Osteocyte (in vitro differentiated cells): ENCODE measurements around the gene C1QTNF9. TPM values are rescaled to one million over a fixed set of nuclear protein-coding genes. Genes with fewer than 3 reads are reported as not detected.
"Not testable (repeated sequence)": the region's sequence is repeated elsewhere in the genome, so short reads cannot be mapped to it uniquely, and the experiment has no call there.

Source experiments
- DNase-seq: peaks from one replicate; pipeline ENCODE4 v3.0.0; 2021; ENCODE audit warnings: mixed read lengths; ENCODE audit not compliant: unreplicated experiment; ENCODE audit errors: extremely low spot score
- H3K27ac Mint-ChIP-seq: one replicate; pipeline ENCODE4 v1.8.0; 2021; ENCODE audit warnings: mild to moderate bottlenecking, mixed read lengths; ENCODE audit not compliant: unreplicated experiment
- H3K27me3 Mint-ChIP-seq: one replicate; pipeline ENCODE4 v1.8.0; 2021; ENCODE audit warnings: mixed read lengths; ENCODE audit not compliant: unreplicated experiment
- H3K36me3 Mint-ChIP-seq: one replicate; pipeline ENCODE4 v1.8.0; 2021; ENCODE audit warnings: mixed read lengths; ENCODE audit not compliant: unreplicated experiment
- H3K4me1 Mint-ChIP-seq: one replicate; pipeline ENCODE4 v1.8.0; 2021; ENCODE audit warnings: mixed read lengths; ENCODE audit not compliant: unreplicated experiment
- H3K4me3 Mint-ChIP-seq: one replicate; pipeline ENCODE4 v1.8.0; 2021; ENCODE audit warnings: mild to moderate bottlenecking, moderate library complexity, mixed read lengths; ENCODE audit not compliant: unreplicated experiment
- H3K9me3 Mint-ChIP-seq: one replicate; pipeline ENCODE4 v1.8.0; 2021; ENCODE audit warnings: mixed read lengths; ENCODE audit not compliant: unreplicated experiment
- CTCF ChIP-seq: fragments of 200-600 bp; sonication (generic); IDR thresholded peaks from 2 replicates; pipeline ENCODE4 v1.5.0; 2021; ENCODE audit warnings: antibody characterized with exemption, mild to moderate bottlenecking, moderate library complexity
- total RNA-seq: library from RNA; stranded (reverse); gene quantifications from 2 replicates; pipeline ENCODE4 v1.2.1, GENCODE V29; 2021

The C1QTNF9 gene
- total RNA-seq, 1 donor from 2014 or later = not detected

- TF ChIP-seq CTCF = no peak
- Mint-ChIP-seq H3K27me3 (no peaks in the 10 kb centered on the region), H3K9me3 (no peaks in the 10 kb centered on the region)
Observed at GRCh38 chr13:24361113-24361512, 51.7 kb downstream of the C1QTNF9 start.

GRCh38 chr13:24361852-24362366 is 52.5 kb downstream of the C1QTNF9 start:
- no peak for TF ChIP-seq CTCF
- no peaks in the 10 kb centered on the region for H3K36me3 Mint-ChIP-seq
- no peak overlapping the region for H3K27ac Mint-ChIP-seq
- H3K4me3 Mint-ChIP-seq = no peak overlapping the region
- H3K9me3 Mint-ChIP-seq = no peaks in the 10 kb centered on the region
- no peaks in the 10 kb centered on the region for H3K4me1 Mint-ChIP-seq
- peaks cover 6% of the 10 kb centered on the region for H3K27me3 Mint-ChIP-seq
- no peak for DNase-seq

More at GRCh38 chr13:24361113-24361512, 51.7 kb downstream of the C1QTNF9 start:
- Mint-ChIP-seq H3K4me3 (no peak overlapping the region), H3K4me1 (no peaks in the 10 kb centered on the region), H3K36me3 (no peaks in the 10 kb centered on the region), H3K27ac (no peak overlapping the region)
- no peak for DNase-seq

- H3K9me3 Mint-ChIP-seq = no peaks in the 10 kb centered on the region
- peaks cover 7% of the 10 kb centered on the region for H3K27me3 Mint-ChIP-seq
- DNase-seq = no peak
- H3K36me3 Mint-ChIP-seq = no peaks in the 10 kb centered on the region
- no peaks in the 10 kb centered on the region for H3K4me1 Mint-ChIP-seq
- no peak overlapping the region for H3K27ac Mint-ChIP-seq
- no peak for TF ChIP-seq CTCF
- no peak overlapping the region for H3K4me3 Mint-ChIP-seq
Observed at GRCh38 chr13:24362435-24362952, 53.1 kb downstream of the C1QTNF9 start.

GRCh38 chr13:24365191-24365590 is 55.8 kb downstream of the C1QTNF9 start:
- no peak overlapping the region for H3K4me3 Mint-ChIP-seq
- peaks cover 13% of the 10 kb centered on the region for H3K27me3 Mint-ChIP-seq
- H3K36me3 Mint-ChIP-seq = no peaks in the 10 kb centered on the region
- no peaks in the 10 kb centered on the region for H3K4me1 Mint-ChIP-seq
- no peak for DNase-seq
- no peak for TF ChIP-seq CTCF
- H3K27ac Mint-ChIP-seq = no peak overlapping the region
- no peaks in the 10 kb centered on the region for H3K9me3 Mint-ChIP-seq

- not testable (repeated sequence) for DNase-seq, H3K4me1 Mint-ChIP-seq, H3K9me3 Mint-ChIP-seq, H3K4me3 Mint-ChIP-seq, H3K27ac Mint-ChIP-seq, H3K36me3 Mint-ChIP-seq
- H3K27me3 Mint-ChIP-seq = peaks cover 20% of the 10 kb centered on the region
Observed at GRCh38 chr13:24366315-24366714, 56.9 kb downstream of the C1QTNF9 start.

GRCh38 chr13:24371273-24371672 is 61.9 kb downstream of the C1QTNF9 start:
- not testable (repeated sequence) for H3K36me3 Mint-ChIP-seq, H3K4me3 Mint-ChIP-seq, H3K27ac Mint-ChIP-seq, DNase-seq, H3K4me1 Mint-ChIP-seq, H3K9me3 Mint-ChIP-seq
- peaks cover 20% of the 10 kb centered on the region for H3K27me3 Mint-ChIP-seq

Other genes with a start within 250 kb of the C1QTNF9 start
- 2.7 and 3.3 TPM in 2 replicates for gene SPATA13, start 148.9 kb upstream of the C1QTNF9 start, total RNA-seq
- 31.5 and 35.5 TPM in 2 replicates for gene PARP4, start 203.2 kb downstream of the C1QTNF9 start, total RNA-seq